Lower lobe of right lung (tissue), 2 donors: ENCODE results near the gene TMEM132C. TPM values are rescaled to one million over a fixed set of nuclear protein-coding genes. Genes with fewer than 3 reads are reported as not detected.

Experiments used
- ATAC-seq, 2 donors: fragments of 200-7000 bp; cut with Tn5 transposase; one replicate each; pipeline ENCODE4 v1.9.1; 2020 to 2022; ENCODE audit warnings: mild to moderate bottlenecking in 2 of 2, moderate library complexity in 2 of 2
- DNase-seq: peaks from one replicate; pipeline ENCODE4 v3.0.0-alpha.2; 2020
- H3K27ac ChIP-seq: fragments of 200-600 bp; one replicate; pipeline ENCODE4 v1.8.0; 2022
- H3K27me3 ChIP-seq: fragments of 200-600 bp; one replicate; pipeline ENCODE4 v1.8.0; 2022; ENCODE audit warnings: low read depth
- H3K36me3 ChIP-seq: fragments of 200-600 bp; one replicate; pipeline ENCODE4 v1.8.0; 2022; ENCODE audit warnings: mild to moderate bottlenecking
- H3K4me1 ChIP-seq: fragments of 200-600 bp; one replicate; pipeline ENCODE4 v1.8.0; 2022
- H3K4me3 ChIP-seq: fragments of 200-600 bp; one replicate; pipeline ENCODE4 v1.8.0; 2022; ENCODE audit warnings: mild to moderate bottlenecking
- H3K9me3 ChIP-seq: fragments of 200-600 bp; one replicate; pipeline ENCODE4 v1.8.0; 2022
- CTCF ChIP-seq: fragments of 200-600 bp; IDR thresholded peaks from one replicate; pipeline ENCODE4 v1.8.0; 2022; ENCODE audit warnings: antibody characterized with exemption, mild to moderate bottlenecking
- intact Hi-C: fragments of 100-400 bp; cut with DNase I; formaldehyde crosslinking; loops from one replicate; pipeline ENCODE4 v1.11.0; 2022
- total RNA-seq: library from RNA; stranded (reverse); fragmentation: NEBNext Ultra II Directional; extraction: Animal tissue kit (Norgen Biotek cat#: 25700); gene quantifications from one replicate; pipeline ENCODE4 v1.2.1, GENCODE V29; 2021
- donor health status: DM: no; HTN: yes; CAD: no; lungs with severe emphysema.

The TMEM132C gene
- total RNA-seq, 1 donor from 2014 or later = 1.6 TPM

GRCh38 chr12:128667193-128667592, 400.2 kb downstream of the TMEM132C start:
- ATAC-seq = no peak

GRCh38 chr12:128671528-128672042, 404.6 kb downstream of the TMEM132C start:
- no peak overlapping the region for H3K27ac ChIP-seq
- H3K36me3 ChIP-seq = no peaks in the 10 kb centered on the region
- TF ChIP-seq CTCF = no peak
- no peaks in the 10 kb centered on the region for H3K9me3 ChIP-seq
- no peaks in the 10 kb centered on the region for H3K27me3 ChIP-seq
- H3K4me3 ChIP-seq = no peak overlapping the region
- ATAC-seq = no peak
- intact Hi-C loops = no loop called here
- DNase-seq = no peak
- no peaks in the 10 kb centered on the region for H3K4me1 ChIP-seq

More at GRCh38 chr12:128667193-128667592, 400.2 kb downstream of the TMEM132C start:
- intact Hi-C loops = no loop called here
- Histone ChIP-seq H3K4me3 (no peak overlapping the region), H3K4me1 (no peaks in the 10 kb centered on the region), H3K36me3 (no peaks in the 10 kb centered on the region), H3K27me3 (no peaks in the 10 kb centered on the region), H3K27ac (no peak overlapping the region), H3K9me3 (no peaks in the 10 kb centered on the region)
- TF ChIP-seq CTCF = no peak
- no peak for DNase-seq

- intact Hi-C loops = no loop called here
- no peaks in the 10 kb centered on the region for H3K27me3 ChIP-seq
- H3K27ac ChIP-seq = no peak overlapping the region
- TF ChIP-seq CTCF = no peak
- ATAC-seq (no peak), DNase-seq (no peak)
- H3K4me1 ChIP-seq = no peaks in the 10 kb centered on the region
- no peaks in the 10 kb centered on the region for H3K36me3 ChIP-seq
- H3K9me3 ChIP-seq = no peaks in the 10 kb centered on the region
- H3K4me3 ChIP-seq = no peak overlapping the region
These were observed 405.5 kb downstream of the TMEM132C start for GRCh38 chr12:128672428-128672827.

- no peak for TF ChIP-seq CTCF
- Histone ChIP-seq H3K27me3 (no peaks in the 10 kb centered on the region), H3K9me3 (no peaks in the 10 kb centered on the region), H3K4me1 (no peaks in the 10 kb centered on the region), H3K36me3 (no peaks in the 10 kb centered on the region), H3K27ac (no peak overlapping the region), H3K4me3 (no peak overlapping the region)
- intact Hi-C loops = no loop called here
- ATAC-seq (no peak), DNase-seq (no peak)
These were observed 405.9 kb downstream of the TMEM132C start for GRCh38 chr12:128672893-128673292.

GRCh38 chr12:128675576-128675975, 408.6 kb downstream of the TMEM132C start:
- intact Hi-C loops = no loop called here
- Histone ChIP-seq H3K9me3 (no peaks in the 10 kb centered on the region), H3K4me3 (no peak overlapping the region), H3K4me1 (no peaks in the 10 kb centered on the region), H3K27me3 (no peaks in the 10 kb centered on the region), H3K36me3 (no peaks in the 10 kb centered on the region), H3K27ac (no peak overlapping the region)
- DNase-seq (no peak), ATAC-seq (no peak)
- no peak for TF ChIP-seq CTCF

- Histone ChIP-seq H3K27ac (no peak overlapping the region), H3K36me3 (no peaks in the 10 kb centered on the region), H3K9me3 (no peaks in the 10 kb centered on the region), H3K27me3 (no peaks in the 10 kb centered on the region), H3K4me1 (no peaks in the 10 kb centered on the region), H3K4me3 (no peak overlapping the region)
- DNase-seq = no peak
- ATAC-seq = no peak
- intact Hi-C loops = no loop called here
- TF ChIP-seq CTCF = no peak
These were observed 413.6 kb downstream of the TMEM132C start for GRCh38 chr12:128680555-128680954.
